ENCODE results near the gene HARS1.
"Not testable (repeated sequence)": the region's sequence is repeated elsewhere in the genome, so short reads cannot be mapped to it uniquely, and the experiment has no call there.

Gene HARS1

GRCh38 chr5:140690941-140691924, at the start of gene HARS1, which contains the start of gene HARS2:
Gene HARS1, minus strand, starts transcription at chr5:140691370. Its CDS starts 66 bp downstream, at chr5:140691304.
Gene HARS2, plus strand, starts transcription at chr5:140691455. Its CDS starts 194 bp downstream, at chr5:140691649.
- DNase-seq: peak; percentile 99

- no peak for DNase-seq
Observed at GRCh38 chr5:140737486-140737885, 46.3 kb upstream of the HARS1 start.

GRCh38 chr5:140734354-140734753, 43.2 kb upstream of the HARS1 start:
- no peak for DNase-seq

- no peak for DNase-seq
Observed at GRCh38 chr5:140733098-140733497, 41.9 kb upstream of the HARS1 start.

GRCh38 chr5:140725799-140726471, 34.8 kb upstream of the HARS1 start:
- DNase-seq: peak; percentile 85

- not testable (repeated sequence) for DNase-seq
Observed at GRCh38 chr5:140721395-140721794, 30.2 kb upstream of the HARS1 start.

GRCh38 chr5:140720738-140721137, 29.6 kb upstream of the HARS1 start:
- not testable (repeated sequence) for DNase-seq

- DNase-seq: no peak
Observed at GRCh38 chr5:140718266-140718592, 27.1 kb upstream of the HARS1 start.

GRCh38 chr5:140716238-140716637, 25.1 kb upstream of the HARS1 start:
- not testable (repeated sequence) for DNase-seq

GRCh38 chr5:140713562-140714094, 22.5 kb upstream of the HARS1 start:
- no peak for DNase-seq

- no peak for DNase-seq
Observed at GRCh38 chr5:140711794-140712193, 20.6 kb upstream of the HARS1 start.

- DNase-seq: peak; percentile 90
Observed at GRCh38 chr5:140710899-140711552, 19.9 kb upstream of the HARS1 start.

- DNase-seq: not testable (repeated sequence)
Observed at GRCh38 chr5:140708787-140709186, 17.6 kb upstream of the HARS1 start.

- DNase-seq: no peak
Observed at GRCh38 chr5:140707812-140708211, 16.6 kb upstream of the HARS1 start.

- DNase-seq: peak; percentile 98
Observed at GRCh38 chr5:140700177-140701144, 9.3 kb upstream of the HARS1 start, which contains the start of gene ZMAT2. Gene ZMAT2, plus strand, starts transcription at chr5:140700447. Its CDS starts 14 bp downstream, at chr5:140700461.

- DNase-seq: no peak
Observed at GRCh38 chr5:140696891-140697492, 5.8 kb upstream of the HARS1 start.

GRCh38 chr5:140694276-140694675, 3.1 kb upstream of the HARS1 start:
- DNase-seq: no peak

- no peak for DNase-seq
Observed at GRCh38 chr5:140690376-140690932, 716 bp downstream of the HARS1 start.

GRCh38 chr5:140678993-140679392, 12.2 kb downstream of the HARS1 start:
- DNase-seq: no peak

GRCh38 chr5:140677947-140678346, 13.2 kb downstream of the HARS1 start:
- no peak for DNase-seq

GRCh38 chr5:140674629-140675028, 16.5 kb downstream of the HARS1 start:
- DNase-seq: no peak
